DOHH2 (cell line): Measurements from ENCODE around the gene USPL1.

Experiments used
- EZH2phosphoT487 ChIP-seq: fragments of 200-600 bp; sonication (generic); IDR thresholded peaks from 2 replicates; pipeline ENCODE4 v1.6.1; 2017; ENCODE audit warnings: borderline replicate concordance, mild to moderate bottlenecking, antibody characterized with exemption, low read length, moderate library complexity, mixed read lengths
- TF ChIP-seq, protein P1 (sequence below): fragments of 200-600 bp; sonication (generic); IDR thresholded peaks from one replicate; pipeline ENCODE4 v1.5.1; 2014; ENCODE audit warnings: antibody characterized with exemption, mild to moderate bottlenecking, low read depth, low read length; ENCODE audit not compliant: poor library complexity, severe bottlenecking

GRCh38 chr13:30690282-30691188, 72.8 kb downstream of the USPL1 start:
- TF ChIP-seq, protein P1, sequence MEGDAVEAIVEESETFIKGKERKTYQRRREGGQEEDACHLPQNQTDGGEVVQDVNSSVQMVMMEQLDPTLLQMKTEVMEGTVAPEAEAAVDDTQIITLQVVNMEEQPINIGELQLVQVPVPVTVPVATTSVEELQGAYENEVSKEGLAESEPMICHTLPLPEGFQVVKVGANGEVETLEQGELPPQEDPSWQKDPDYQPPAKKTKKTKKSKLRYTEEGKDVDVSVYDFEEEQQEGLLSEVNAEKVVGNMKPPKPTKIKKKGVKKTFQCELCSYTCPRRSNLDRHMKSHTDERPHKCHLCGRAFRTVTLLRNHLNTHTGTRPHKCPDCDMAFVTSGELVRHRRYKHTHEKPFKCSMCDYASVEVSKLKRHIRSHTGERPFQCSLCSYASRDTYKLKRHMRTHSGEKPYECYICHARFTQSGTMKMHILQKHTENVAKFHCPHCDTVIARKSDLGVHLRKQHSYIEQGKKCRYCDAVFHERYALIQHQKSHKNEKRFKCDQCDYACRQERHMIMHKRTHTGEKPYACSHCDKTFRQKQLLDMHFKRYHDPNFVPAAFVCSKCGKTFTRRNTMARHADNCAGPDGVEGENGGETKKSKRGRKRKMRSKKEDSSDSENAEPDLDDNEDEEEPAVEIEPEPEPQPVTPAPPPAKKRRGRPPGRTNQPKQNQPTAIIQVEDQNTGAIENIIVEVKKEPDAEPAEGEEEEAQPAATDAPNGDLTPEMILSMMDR: no peak
- TF ChIP-seq EZH2phosphoT487: no peak
